ENCODE measurements around the gene MGRN1. TPM values are rescaled to one million over a fixed set of nuclear protein-coding genes. Genes with fewer than 3 reads are reported as not detected.

MGRN1 gene
- polyA plus RNA-seq, 1 donor from 2014 or later: 35.9 TPM

GRCh38 chr16:4608704-4608980, 16.0 kb upstream of the MGRN1 start:
- Histone ChIP-seq H2AFZ (ENCODE audit: low read depth, low read length) (no peak overlapping the region), H3K9ac (ENCODE audit: low read length) (no peak overlapping the region), H3K9me3 (ENCODE audit: low read length) (no peaks in the 10 kb centered on the region), H3K4me3 (ENCODE audit: low read length) (no peak overlapping the region), H4K20me1 (ENCODE audit: insufficient read depth) (peaks cover 6% of the 10 kb centered on the region), H3F3A (ENCODE audit: insufficient read depth, low read length, poor library complexity, severe bottlenecking) (no peaks in the 10 kb centered on the region), H3K36me3 (ENCODE audit: insufficient read depth, low read length) (no peaks in the 10 kb centered on the region), H3K79me2 (replicated peaks; ENCODE audit: insufficient read depth, low read length) (peaks cover 8% of the 10 kb centered on the region), H3K9me2 (ENCODE audit: insufficient read depth, low read length) (no peaks in the 10 kb centered on the region), H3K4me2 (ENCODE audit: low read length) (no peak overlapping the region), H3K27me3 (ENCODE audit: insufficient read depth, low read depth, low read length) (no peaks in the 10 kb centered on the region), H3K27ac (ENCODE audit: low read length) (no peak overlapping the region)
- TF ChIP-seq REST (IDR thresholded peaks at IDR 0.05; ENCODE audit: borderline replicate concordance): no peak
- TF ChIP-seq MXI1 (conservative IDR thresholded peaks at IDR 0.05; ENCODE audit: poor library complexity, severe bottlenecking): no peak
- no peak for TF ChIP-seq SMC3 (conservative IDR thresholded peaks at IDR 0.05; ENCODE audit: poor library complexity)
- TF ChIP-seq EZH2 (IDR thresholded peaks at IDR 0.05; ENCODE audit: borderline replicate concordance, insufficient read depth, low read length, poor library complexity, severe bottlenecking): no peak
- no peak for TF ChIP-seq CTCF (IDR thresholded peaks at IDR 0.05; ENCODE audit: poor library complexity, severe bottlenecking)
- TF ChIP-seq TAF1 (IDR thresholded peaks at IDR 0.05; ENCODE audit: low read depth): no peak
- no peak for TF ChIP-seq EP300 (conservative IDR thresholded peaks at IDR 0.05; ENCODE audit: poor library complexity, severe bottlenecking)
- TF ChIP-seq RAD21 (conservative IDR thresholded peaks at IDR 0.05): no peak
- TF ChIP-seq POLR2AphosphoS5 (IDR thresholded peaks at IDR 0.05): no peak

GRCh38 chr16:4609200-4610010, 15.2 kb upstream of the MGRN1 start:
- TF ChIP-seq EZH2 (IDR thresholded peaks at IDR 0.05; ENCODE audit: borderline replicate concordance, insufficient read depth, low read length, poor library complexity, severe bottlenecking) (no peak), CTCF (IDR thresholded peaks at IDR 0.05; ENCODE audit: poor library complexity, severe bottlenecking) (no peak), TAF1 (IDR thresholded peaks at IDR 0.05; ENCODE audit: low read depth) (no peak), RAD21 (conservative IDR thresholded peaks at IDR 0.05) (no peak), MXI1 (conservative IDR thresholded peaks at IDR 0.05; ENCODE audit: poor library complexity, severe bottlenecking) (no peak), EP300 (conservative IDR thresholded peaks at IDR 0.05; ENCODE audit: poor library complexity, severe bottlenecking) (no peak), SMC3 (conservative IDR thresholded peaks at IDR 0.05; ENCODE audit: poor library complexity) (no peak), REST (IDR thresholded peaks at IDR 0.05; ENCODE audit: borderline replicate concordance) (no peak), POLR2AphosphoS5 (IDR thresholded peaks at IDR 0.05) (no peak)
- Histone ChIP-seq H3F3A (ENCODE audit: insufficient read depth, low read length, poor library complexity, severe bottlenecking) (no peaks in the 10 kb centered on the region), H3K79me2 (replicated peaks; ENCODE audit: insufficient read depth, low read length) (peaks cover 8% of the 10 kb centered on the region), H3K4me2 (ENCODE audit: low read length) (no peak overlapping the region), H3K4me3 (ENCODE audit: low read length) (no peak overlapping the region), H3K9me3 (ENCODE audit: low read length) (no peaks in the 10 kb centered on the region), H4K20me1 (ENCODE audit: insufficient read depth) (peaks cover 6% of the 10 kb centered on the region), H2AFZ (ENCODE audit: low read depth, low read length) (no peak overlapping the region), H3K36me3 (ENCODE audit: insufficient read depth, low read length) (no peaks in the 10 kb centered on the region), H3K27ac (ENCODE audit: low read length) (no peak overlapping the region), H3K9me2 (ENCODE audit: insufficient read depth, low read length) (no peaks in the 10 kb centered on the region), H3K27me3 (ENCODE audit: insufficient read depth, low read depth, low read length) (no peaks in the 10 kb centered on the region), H3K9ac (ENCODE audit: low read length) (no peak overlapping the region)

Data from neural cell (in vitro differentiated cells).